H9 (cell line): ENCODE measurements around the gene LRRC51. TPM values are rescaled to one million over a fixed set of nuclear protein-coding genes. Genes with fewer than 3 reads are reported as not detected.

Source experiments
- DNase-seq: peaks from one replicate; pipeline ENCODE4 v3.0.0-alpha.2; 2017
- H2AFZ ChIP-seq: one replicate; pipeline ENCODE4 v1.6.1; 2013; ENCODE audit warnings: mild to moderate bottlenecking, low read length, control low read depth, moderate library complexity
- H2AK5ac ChIP-seq: 2 replicates; pipeline ENCODE4 v1.6.1; 2013; ENCODE audit warnings: low read length, control low read depth, mixed read lengths; ENCODE audit not compliant: insufficient read length
- H2BK120ac ChIP-seq: one replicate; pipeline ENCODE4 v1.6.1; 2013; ENCODE audit warnings: low read depth, mild to moderate bottlenecking, low read length, control low read depth, inconsistent platforms; ENCODE audit not compliant: poor library complexity, severe bottlenecking
- H2BK12ac ChIP-seq: 2 replicates; pipeline ENCODE4 v1.6.1; 2013; ENCODE audit warnings: low read length, control low read depth, mixed read lengths, low read depth; ENCODE audit not compliant: insufficient read length
- H2BK15ac ChIP-seq: 2 replicates; pipeline ENCODE4 v1.6.1; 2013; ENCODE audit warnings: low read depth, low read length, control low read depth
- H2BK20ac ChIP-seq: one replicate; pipeline ENCODE4 v1.6.1; 2013; ENCODE audit warnings: low read depth, mild to moderate bottlenecking, low read length, control low read depth, inconsistent platforms; ENCODE audit not compliant: poor library complexity, severe bottlenecking
- H2BK5ac ChIP-seq: 2 replicates; pipeline ENCODE4 v1.6.1; 2013; ENCODE audit warnings: low read length, control low read depth, mixed read lengths; ENCODE audit not compliant: insufficient read length
- H3K14ac ChIP-seq: 2 replicates; pipeline ENCODE4 v1.6.1; 2013; ENCODE audit warnings: low read length, control low read depth; ENCODE audit not compliant: insufficient read depth
- H3K18ac ChIP-seq: 2 replicates; pipeline ENCODE4 v1.6.1; 2013; ENCODE audit warnings: low read depth, mild to moderate bottlenecking, mixed read lengths, low read length, control low read depth; ENCODE audit not compliant: insufficient read length
- H3K23ac ChIP-seq: 2 replicates; pipeline ENCODE4 v1.6.1; 2013; ENCODE audit warnings: low read length, control low read depth, mixed read lengths, low read depth; ENCODE audit not compliant: insufficient read length
- H3K23me2 ChIP-seq: 2 replicates; pipeline ENCODE4 v1.6.1; 2013; ENCODE audit warnings: low read depth, mild to moderate bottlenecking, mixed read lengths, low read length, control low read depth; ENCODE audit not compliant: insufficient read length, poor library complexity, severe bottlenecking
- H3K27ac ChIP-seq: 2 replicates; pipeline ENCODE4 v1.5.1; 2013; ENCODE audit warnings: low read length, control low read depth, mixed read lengths, low read depth; ENCODE audit not compliant: insufficient read length
- H3K27me3 ChIP-seq: 2 replicates; pipeline ENCODE4 v1.6.1; 2013; ENCODE audit warnings: low read length, control low read depth, inconsistent platforms; ENCODE audit not compliant: insufficient read depth
- H3K4ac ChIP-seq: 2 replicates; pipeline ENCODE4 v1.6.1; 2013; ENCODE audit warnings: low read depth, mild to moderate bottlenecking, control low read depth, inconsistent platforms, low read length, moderate library complexity
- H3K4me1 ChIP-seq: 2 replicates; pipeline ENCODE4 v1.6.1; 2013; ENCODE audit warnings: low read length, control low read depth, inconsistent platforms; ENCODE audit not compliant: insufficient read depth
- H3K4me2 ChIP-seq: 2 replicates; pipeline ENCODE4 v1.6.1; 2013; ENCODE audit warnings: low read length, control low read depth, mixed read lengths; ENCODE audit not compliant: insufficient read length, insufficient read depth
- H3K56ac ChIP-seq: 2 replicates; pipeline ENCODE4 v1.6.1; 2013; ENCODE audit warnings: low read depth, mild to moderate bottlenecking, mixed read lengths, low read length, control low read depth; ENCODE audit not compliant: insufficient read length
- H3K79me1 ChIP-seq: 2 replicates; pipeline ENCODE4 v1.6.1; 2013; ENCODE audit warnings: low read depth, mild to moderate bottlenecking, moderate library complexity, low read length, control low read depth, inconsistent platforms; ENCODE audit not compliant: insufficient read depth, poor library complexity, severe bottlenecking
- H3K79me2 ChIP-seq: 2 replicates; pipeline ENCODE4 v1.6.1; 2013; ENCODE audit warnings: low read length, control low read depth, inconsistent platforms; ENCODE audit not compliant: insufficient read depth
- H3K9ac ChIP-seq: 2 replicates; pipeline ENCODE4 v1.6.1; 2013; ENCODE audit warnings: low read length, control low read depth, mixed read lengths; ENCODE audit not compliant: insufficient read length; ENCODE audit errors: extremely low read depth
- H3K9me3 ChIP-seq: one replicate; pipeline ENCODE4 v1.6.1; 2013; ENCODE audit warnings: low read depth, low read length, inconsistent platforms; ENCODE audit not compliant: control insufficient read depth
- H3T11ph ChIP-seq: one replicate; pipeline ENCODE4 v1.6.1; 2013; ENCODE audit warnings: mild to moderate bottlenecking, low read length, control low read depth, inconsistent platforms
- H4K20me1 ChIP-seq: one replicate; pipeline ENCODE4 v1.6.1; 2013; ENCODE audit not compliant: control insufficient read depth, insufficient read length, insufficient read depth
- H4K5ac ChIP-seq: 2 replicates; pipeline ENCODE4 v1.6.1; 2013; ENCODE audit warnings: low read depth, mild to moderate bottlenecking, mixed read lengths, low read length, control low read depth; ENCODE audit not compliant: insufficient read length
- H4K8ac ChIP-seq: replicated peaks from 2 replicates; pipeline ENCODE4 v1.6.1; 2013; ENCODE audit warnings: low read length, control low read depth, mixed read lengths, low read depth; ENCODE audit not compliant: insufficient read length
- H4K91ac ChIP-seq: 2 replicates; pipeline ENCODE4 v1.6.1; 2013; ENCODE audit warnings: low read depth, mild to moderate bottlenecking, moderate library complexity, mixed read lengths, low read length, control low read depth; ENCODE audit not compliant: insufficient read length
- H3K27ac Mint-ChIP-seq, 3 experiments: 2 replicates in 2 of 3; 3 replicates in 1 of 3; pipeline ENCODE4 v1.8.0; 2020 to 2021; ENCODE audit warnings: mixed read lengths in 3 of 3, mild to moderate bottlenecking in 1 of 3, moderate library complexity in 1 of 3
- H3K27me3 Mint-ChIP-seq: 2 replicates; pipeline ENCODE4 v1.8.0; 2021; ENCODE audit warnings: low read depth, mild to moderate bottlenecking, moderate library complexity, mixed read lengths
- H3K36me3 Mint-ChIP-seq, 3 experiments: 2 replicates in 2 of 3; 3 replicates in 1 of 3; pipeline ENCODE4 v1.8.0; 2020 to 2021; ENCODE audit warnings: low read depth in 3 of 3, mixed read lengths in 3 of 3; ENCODE audit not compliant: insufficient read depth in 1 of 3
- H3K4me1 Mint-ChIP-seq, 2 experiments: 2 replicates each; pipeline ENCODE4 v1.8.0; 2020; ENCODE audit warnings: mixed read lengths in 2 of 2
- H3K4me3 Mint-ChIP-seq, 2 experiments: 2 replicates in 1 of 2; 3 replicates in 1 of 2; pipeline ENCODE4 v1.8.0; 2020 to 2021; ENCODE audit warnings: mild to moderate bottlenecking in 2 of 2, mixed read lengths in 2 of 2, moderate library complexity in 1 of 2
- H3K9me3 Mint-ChIP-seq, 2 experiments: 2 replicates in 1 of 2; 3 replicates in 1 of 2; pipeline ENCODE4 v1.8.0; 2020; ENCODE audit warnings: mild to moderate bottlenecking in 2 of 2, mixed read lengths in 2 of 2, moderate library complexity in 1 of 2
- WGBS: extraction: QIAGEN DNeasy Blood & Tissue Kit; methylation state at CpG from one replicate; pipeline ENCODE4 v1.1.7; 2013; ENCODE audit warnings: missing lambda C conversion rate, low lambda C conversion rate, mixed read lengths; ENCODE audit not compliant: insufficient read length; ENCODE audit errors: extremely low coverage; 5-methylcytosine and 5-hydroxymethylcytosine counted together
- total RNA-seq: library from RNA; stranded (reverse); gene quantifications from 2 replicates; pipeline ENCODE4 v1.2.1, GENCODE V29; 2021
- TF ChIP-seq, protein P1 (sequence below): fragments of 200-600 bp; sonication (generic); conservative IDR thresholded peaks from 3 replicates; pipeline ENCODE4 v1.8.0; 2021; ENCODE audit warnings: antibody characterized with exemption, mild to moderate bottlenecking

LRRC51 gene
- total RNA-seq, 1 experiment from 2014 or later, result 3.1 TPM

DNA sequence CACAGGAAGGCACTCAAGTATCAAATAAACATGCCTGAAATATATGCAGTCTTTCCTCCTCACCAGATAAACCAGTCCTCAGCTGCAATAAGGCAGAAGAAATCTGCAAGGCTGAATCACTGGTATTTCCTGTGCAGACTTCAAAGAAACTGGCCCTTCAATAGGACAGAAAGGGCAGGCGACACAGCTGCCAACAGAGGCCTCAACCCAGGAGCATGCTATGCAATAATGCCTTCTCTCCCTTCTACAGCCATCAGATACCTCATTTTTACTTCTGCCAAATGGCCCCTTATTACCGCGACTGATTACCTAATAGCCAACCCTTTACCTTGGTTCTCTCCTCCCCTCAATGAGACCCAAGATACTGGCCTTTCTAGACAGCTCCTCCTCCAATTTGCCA is 8.3 kb upstream of the LRRC51 start:
- H3K27me3 ChIP-seq, result no peaks in the 10 kb centered on the region
- H3K27me3 Mint-ChIP-seq, result no peaks in the 10 kb centered on the region
- H4K91ac ChIP-seq, result no peak overlapping the region
- H3K56ac ChIP-seq, result no peak overlapping the region
- WGBS, result no CpG with 5 or more reads among the region's 3 CpGs
- H3K36me3 Mint-ChIP-seq, result peaks cover 3 to 32% (median 28%) of the 10 kb centered on the region in 3 experiments
- no peak overlapping the region for H2BK5ac ChIP-seq
- H2BK120ac ChIP-seq, result no peak overlapping the region
- no peak overlapping the region for H2AFZ ChIP-seq
- H3K4me1 ChIP-seq, result peaks cover 5% of the 10 kb centered on the region; the same call in 1 of the 2 replicates
- no peak overlapping the region; a peak in 1 of 5 replicates for H3K4me3 Mint-ChIP-seq
- no peaks in the 10 kb centered on the region for H3K23me2 ChIP-seq
- H3K9me3 ChIP-seq, result no peaks in the 10 kb centered on the region
- peak overlapping the region; percentile 33 to 65 (median 59); a peak in 4 of 7 replicates for H3K27ac Mint-ChIP-seq
- H3K27ac ChIP-seq, result no peak overlapping the region
- no peak overlapping the region for H3K23ac ChIP-seq
- TF ChIP-seq, protein P1, sequence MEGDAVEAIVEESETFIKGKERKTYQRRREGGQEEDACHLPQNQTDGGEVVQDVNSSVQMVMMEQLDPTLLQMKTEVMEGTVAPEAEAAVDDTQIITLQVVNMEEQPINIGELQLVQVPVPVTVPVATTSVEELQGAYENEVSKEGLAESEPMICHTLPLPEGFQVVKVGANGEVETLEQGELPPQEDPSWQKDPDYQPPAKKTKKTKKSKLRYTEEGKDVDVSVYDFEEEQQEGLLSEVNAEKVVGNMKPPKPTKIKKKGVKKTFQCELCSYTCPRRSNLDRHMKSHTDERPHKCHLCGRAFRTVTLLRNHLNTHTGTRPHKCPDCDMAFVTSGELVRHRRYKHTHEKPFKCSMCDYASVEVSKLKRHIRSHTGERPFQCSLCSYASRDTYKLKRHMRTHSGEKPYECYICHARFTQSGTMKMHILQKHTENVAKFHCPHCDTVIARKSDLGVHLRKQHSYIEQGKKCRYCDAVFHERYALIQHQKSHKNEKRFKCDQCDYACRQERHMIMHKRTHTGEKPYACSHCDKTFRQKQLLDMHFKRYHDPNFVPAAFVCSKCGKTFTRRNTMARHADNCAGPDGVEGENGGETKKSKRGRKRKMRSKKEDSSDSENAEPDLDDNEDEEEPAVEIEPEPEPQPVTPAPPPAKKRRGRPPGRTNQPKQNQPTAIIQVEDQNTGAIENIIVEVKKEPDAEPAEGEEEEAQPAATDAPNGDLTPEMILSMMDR, result no peak
- H3T11ph ChIP-seq, result no peak overlapping the region
- no peak overlapping the region for H2BK20ac ChIP-seq
- H3K79me2 ChIP-seq, result peaks cover 5% of the 10 kb centered on the region; the same call in 1 of the 2 replicates
- H3K14ac ChIP-seq, result no peak overlapping the region
- H4K20me1 ChIP-seq, result no peaks in the 10 kb centered on the region
- peaks cover 45 to 58% of the 10 kb centered on the region in 2 experiments for H3K4me1 Mint-ChIP-seq
- no peak overlapping the region for H3K4me2 ChIP-seq
- no peaks in the 10 kb centered on the region for H3K9me3 Mint-ChIP-seq
- DNase-seq, result no peak
- no peak overlapping the region for H2BK15ac ChIP-seq
- no peak overlapping the region for H4K8ac ChIP-seq
- H3K79me1 ChIP-seq, result peaks cover 4% of the 10 kb centered on the region
- H3K9ac ChIP-seq, result no peak overlapping the region
- H3K18ac ChIP-seq, result no peak overlapping the region
- H2BK12ac ChIP-seq, result no peak overlapping the region
- no peak overlapping the region for H2AK5ac ChIP-seq
- H4K5ac ChIP-seq, result no peak overlapping the region
- no peak overlapping the region for H3K4ac ChIP-seq
